ENCODE results near the gene CLIC5.

DNA sequence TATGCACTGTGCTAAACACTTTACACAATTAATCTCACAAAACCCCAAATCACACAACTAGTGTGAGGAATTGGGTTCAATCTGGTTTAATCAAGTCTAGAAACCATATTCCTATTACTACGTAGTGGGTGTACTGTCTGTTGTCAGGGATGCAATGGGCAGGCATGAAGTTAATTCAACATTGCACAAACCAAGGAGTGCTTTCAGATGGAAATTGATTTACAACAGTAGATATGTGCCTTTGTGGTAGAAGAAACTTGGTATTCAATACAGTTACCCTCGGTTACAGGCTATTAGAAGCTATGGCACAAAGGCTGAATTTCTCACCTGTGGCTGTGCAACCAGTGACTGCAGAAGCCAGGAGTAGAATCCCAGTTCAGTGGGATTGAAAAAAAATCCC, 157.8 kb downstream of the CLIC5 start:
- TF ChIP-seq CTCF (conservative IDR thresholded peaks at IDR 0.05 in 1 of 2, IDR thresholded peaks at IDR 0.05 in 1 of 2; ENCODE audit: extremely low read depth in 1 of 2, insufficient read depth in 1 of 2, low read depth in 1 of 2, low read length in 2 of 2) (no peak), EZH2 (IDR thresholded peaks at IDR 0.05; ENCODE audit: borderline replicate concordance, low read length) (no peak)
